ENCODE measurements around the gene ADCK1.
"Not testable (repeated sequence)": the region's sequence is repeated elsewhere in the genome, so short reads cannot be mapped to it uniquely, and the experiment has no call there.

ADCK1 gene

DNA sequence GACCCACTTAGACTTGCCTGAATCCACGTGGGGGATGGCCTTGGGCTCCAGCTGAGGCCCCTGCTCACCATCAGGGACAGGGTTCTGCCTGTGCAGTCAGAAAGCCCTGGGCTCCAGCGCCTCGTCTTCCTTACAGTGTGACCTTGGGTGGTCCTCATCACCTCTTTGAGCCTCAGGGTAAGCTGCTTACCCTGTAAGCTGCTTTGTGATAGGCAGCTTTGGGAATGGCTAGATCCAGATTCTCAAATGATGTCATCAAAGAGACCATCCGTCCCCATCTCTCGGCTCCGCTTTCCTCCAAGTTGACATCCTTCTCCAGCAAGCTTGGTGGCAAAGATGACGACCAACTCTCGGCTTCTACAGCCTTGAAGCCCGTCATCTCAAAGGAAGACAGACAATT is 127.0 kb downstream of the ADCK1 start:
- in situ Hi-C loops (cut with MboI; ENCODE audit: low sequenced_read_pairs): no loop called here

DNA sequence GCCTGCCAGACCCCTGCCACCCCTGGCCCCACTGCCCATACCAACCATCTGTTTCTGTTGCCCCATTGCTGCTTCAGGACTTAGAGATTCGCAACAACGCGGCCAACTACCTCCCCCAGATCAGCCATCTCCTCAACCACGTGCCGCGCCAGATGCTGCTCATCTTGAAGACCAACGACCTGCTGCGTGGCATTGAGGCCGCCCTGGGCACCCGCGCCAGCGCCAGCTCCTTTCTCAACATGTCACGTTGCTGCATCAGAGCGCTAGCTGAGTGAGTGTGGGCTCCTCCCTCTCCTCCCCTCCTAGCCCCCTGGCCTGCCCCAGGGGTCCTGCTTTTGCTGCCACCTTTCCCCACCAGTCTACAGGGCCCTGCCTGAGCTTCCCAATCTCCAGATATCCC is 131.5 kb downstream of the ADCK1 start:
- in situ Hi-C loops (cut with MboI; ENCODE audit: low sequenced_read_pairs): no loop called here

GRCh38 chr14:77936138-77936639 is 136.3 kb downstream of the ADCK1 start:
- in situ Hi-C loops (cut with MboI; ENCODE audit: low sequenced_read_pairs): no loop called here

GRCh38 chr14:77947372-77947771 is 147.5 kb downstream of the ADCK1 start:
- in situ Hi-C loops (cut with MboI; ENCODE audit: low sequenced_read_pairs): no loop called here

DNA sequence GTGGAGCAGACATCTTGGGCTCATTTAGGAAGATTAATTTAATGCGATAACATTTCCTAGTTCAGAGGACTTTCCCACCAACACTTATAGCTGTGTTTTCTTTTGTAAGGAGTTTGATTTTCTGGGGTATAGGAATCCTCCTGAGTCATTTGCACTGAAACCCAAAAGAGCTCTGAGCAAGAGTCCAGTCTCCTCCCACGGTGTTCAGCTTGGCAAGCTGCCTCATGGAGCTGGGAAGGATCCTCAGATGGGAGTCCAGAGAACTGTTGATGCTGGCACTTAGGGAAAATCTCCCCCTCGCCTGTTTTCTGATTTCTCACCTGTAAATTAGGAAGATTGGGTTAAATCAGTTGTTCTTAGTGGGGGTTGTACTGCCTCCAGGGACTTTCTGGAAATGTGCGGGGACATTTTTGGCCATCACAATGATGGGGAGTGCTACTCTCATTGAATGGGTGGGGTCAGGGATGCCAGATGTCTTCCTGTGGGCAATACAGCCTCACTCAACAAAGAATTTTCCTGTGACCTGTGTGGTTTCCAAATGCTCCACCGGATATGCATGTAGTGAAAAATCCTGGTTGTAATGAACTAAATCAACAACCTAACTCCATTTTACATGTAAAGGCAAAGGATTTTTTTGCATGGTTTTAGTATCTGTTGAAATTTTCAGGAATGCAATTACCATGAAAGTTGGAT is 150.6 kb downstream of the ADCK1 start:
- in situ Hi-C loops (cut with MboI; ENCODE audit: low sequenced_read_pairs): no loop called here

GRCh38 chr14:77955816-77956484 is 156.0 kb downstream of the ADCK1 start:
- in situ Hi-C loops (cut with MboI; ENCODE audit: low sequenced_read_pairs): no loop called here

- in situ Hi-C loops (cut with MboI; ENCODE audit: low sequenced_read_pairs): not testable (repeated sequence)
These were observed 159.8 kb downstream of the ADCK1 start for GRCh38 chr14:77959686-77960085.

DNA sequence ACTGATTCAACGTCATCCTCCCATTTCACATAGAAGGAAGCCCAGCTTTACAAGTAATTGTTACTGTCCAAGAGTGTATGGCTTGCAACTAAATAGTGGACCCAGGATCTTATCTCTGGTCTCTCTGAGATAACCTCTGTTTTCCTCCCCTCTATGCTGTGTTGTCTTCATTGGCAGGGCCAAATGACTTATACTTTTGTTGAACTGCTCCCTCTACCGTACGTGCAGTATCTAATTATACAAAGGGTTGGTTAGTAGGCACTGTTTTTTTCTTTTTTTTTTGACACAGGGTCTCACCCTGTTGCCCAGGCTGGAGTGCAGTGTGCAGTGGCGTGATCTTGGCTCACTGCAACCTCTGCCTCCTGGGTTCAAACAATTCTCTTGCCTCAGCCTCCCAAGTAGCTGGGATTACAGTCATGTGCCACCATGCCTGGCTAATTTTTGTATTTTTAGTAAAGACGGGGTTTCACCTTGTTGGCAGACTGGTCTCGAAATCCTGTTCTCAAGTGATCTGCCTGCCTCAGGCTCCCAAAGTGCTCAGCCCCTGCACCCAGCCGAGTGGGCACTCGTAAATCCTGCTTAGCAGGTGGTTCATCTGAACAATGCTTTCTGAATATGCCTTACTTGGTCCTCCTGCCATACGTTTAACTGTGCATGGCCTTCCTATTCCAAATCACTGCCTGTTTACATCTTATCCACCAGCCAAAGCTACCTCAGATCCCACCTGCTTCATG is 162.1 kb downstream of the ADCK1 start:
- in situ Hi-C loops (cut with MboI; ENCODE audit: low sequenced_read_pairs): no loop called here

- in situ Hi-C loops (cut with MboI; ENCODE audit: low sequenced_read_pairs): no loop called here
These were observed 163.0 kb downstream of the ADCK1 start for GRCh38 chr14:77962731-77963520.

DNA sequence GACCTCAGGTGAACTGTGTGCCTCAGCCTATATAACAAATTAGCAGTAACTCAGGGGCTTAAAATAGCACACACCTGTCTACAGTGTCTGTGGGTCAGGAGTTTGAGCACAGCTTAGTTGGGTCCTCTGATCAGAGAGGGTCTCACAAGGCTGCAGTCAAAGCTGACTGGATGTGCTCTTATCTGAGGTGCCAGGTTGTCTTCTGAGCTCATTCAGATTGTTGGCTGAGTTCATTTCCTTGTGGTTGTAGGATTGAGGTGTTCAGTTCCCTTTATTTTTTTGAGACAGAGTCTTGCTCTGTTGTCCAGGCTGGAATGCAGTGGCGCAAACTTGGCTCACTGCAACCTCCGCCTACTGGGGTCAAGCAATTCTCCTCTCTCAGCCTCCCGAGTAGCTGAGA is 164.7 kb downstream of the ADCK1 start:
- in situ Hi-C loops (cut with MboI; ENCODE audit: low sequenced_read_pairs): no loop called here

GRCh38 chr14:77965050-77965449 is 165.1 kb downstream of the ADCK1 start:
- in situ Hi-C loops (cut with MboI; ENCODE audit: low sequenced_read_pairs): no loop called here

GRCh38 chr14:77965919-77966435 is 166.1 kb downstream of the ADCK1 start:
- in situ Hi-C loops (cut with MboI; ENCODE audit: low sequenced_read_pairs): no loop called here

GRCh38 chr14:77967110-77967509 is 167.2 kb downstream of the ADCK1 start:
- in situ Hi-C loops (cut with MboI; ENCODE audit: low sequenced_read_pairs): no loop called here

- in situ Hi-C loops (cut with MboI; ENCODE audit: low sequenced_read_pairs): no loop called here
These were observed 170.7 kb downstream of the ADCK1 start for GRCh38 chr14:77970646-77971045.

DNA sequence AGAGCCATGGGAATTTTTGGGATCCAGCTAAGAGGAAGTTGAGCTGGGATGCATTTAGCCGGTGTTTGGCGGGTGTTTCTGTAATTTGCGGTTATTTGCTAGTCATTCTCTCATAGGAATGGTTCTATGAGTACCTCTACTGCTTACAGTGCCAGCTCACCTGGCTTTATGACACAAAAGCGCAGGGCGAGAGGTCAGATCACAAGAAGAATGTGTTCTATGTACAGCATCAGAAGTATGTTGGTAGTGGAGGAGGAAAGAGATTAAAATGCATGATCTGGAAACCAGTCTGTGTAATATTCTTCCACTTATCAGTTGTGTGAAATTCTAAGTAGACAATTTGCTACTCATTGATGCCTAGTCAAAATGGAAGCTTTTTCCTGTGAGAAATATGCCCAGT is 173.3 kb downstream of the ADCK1 start:
- in situ Hi-C loops (cut with MboI; ENCODE audit: low sequenced_read_pairs): no loop called here

- in situ Hi-C loops (cut with MboI; ENCODE audit: low sequenced_read_pairs): no loop called here
These were observed 176.7 kb downstream of the ADCK1 start for GRCh38 chr14:77976591-77976990.

- in situ Hi-C loops (cut with MboI; ENCODE audit: low sequenced_read_pairs): no loop called here
These were observed 179.3 kb downstream of the ADCK1 start for GRCh38 chr14:77979171-77979570.

GRCh38 chr14:77979666-77980351 is 179.9 kb downstream of the ADCK1 start:
- in situ Hi-C loops (cut with MboI; ENCODE audit: low sequenced_read_pairs): no loop called here

GRCh38 chr14:77980475-77981321 is 180.8 kb downstream of the ADCK1 start:
- in situ Hi-C loops (cut with MboI; ENCODE audit: low sequenced_read_pairs): no loop called here
